GM21619 (cell line): ENCODE measurements around the gene MTR.

Experiments used
- ATAC-seq: cut with Tn5 transposase; IDR thresholded peaks from one replicate; pipeline ENCODE4 v1.9.1; 2021; ENCODE audit not compliant: unreplicated experiment

Gene MTR

DNA sequence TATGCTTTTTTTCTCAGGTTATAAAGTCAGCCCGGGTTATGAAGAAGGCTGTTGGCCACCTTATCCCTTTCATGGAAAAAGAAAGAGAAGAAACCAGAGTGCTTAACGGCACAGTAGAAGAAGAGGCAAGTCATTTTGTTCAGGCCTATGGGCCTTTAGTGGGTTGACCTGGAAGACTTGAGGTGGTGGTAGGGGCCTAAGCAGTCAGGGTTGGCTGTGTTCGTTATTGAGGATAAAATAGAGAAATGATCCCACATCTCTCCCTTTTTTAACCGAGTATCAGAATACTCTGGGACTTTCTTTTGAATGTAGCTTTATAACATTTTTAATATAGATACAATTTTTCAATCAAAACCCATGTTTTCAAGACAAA lies 67.1 kb downstream of the MTR start:
- no peak for ATAC-seq

DNA sequence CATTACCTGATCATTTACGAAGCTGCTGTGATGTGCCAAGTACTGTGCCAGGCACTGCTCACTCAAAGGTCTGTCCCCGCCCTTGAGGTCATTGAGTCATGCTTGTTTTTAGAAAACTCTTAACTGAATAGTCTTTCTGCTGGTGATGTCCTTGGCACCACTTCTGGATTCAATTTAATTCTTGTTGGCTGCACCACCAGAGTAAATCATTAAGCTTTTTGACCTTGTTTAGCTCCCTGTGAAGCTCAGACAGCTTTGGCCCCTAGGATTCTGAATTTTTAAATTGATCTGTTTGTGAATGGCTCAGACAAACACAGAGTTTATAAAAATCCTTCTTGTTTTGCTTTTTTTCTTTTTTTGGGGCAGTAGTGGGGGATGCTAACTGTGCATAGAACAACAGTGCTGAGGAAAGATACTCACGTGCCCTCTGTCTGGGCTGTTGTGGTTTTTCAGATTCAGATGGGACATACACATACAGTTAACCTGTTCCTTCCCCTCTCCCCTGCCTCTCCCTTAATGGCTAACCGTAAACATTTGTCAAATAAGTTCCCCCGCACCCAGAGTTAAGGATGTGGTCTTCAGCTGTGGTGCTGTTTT lies 67.6 kb downstream of the MTR start:
- no peak for ATAC-seq

DNA sequence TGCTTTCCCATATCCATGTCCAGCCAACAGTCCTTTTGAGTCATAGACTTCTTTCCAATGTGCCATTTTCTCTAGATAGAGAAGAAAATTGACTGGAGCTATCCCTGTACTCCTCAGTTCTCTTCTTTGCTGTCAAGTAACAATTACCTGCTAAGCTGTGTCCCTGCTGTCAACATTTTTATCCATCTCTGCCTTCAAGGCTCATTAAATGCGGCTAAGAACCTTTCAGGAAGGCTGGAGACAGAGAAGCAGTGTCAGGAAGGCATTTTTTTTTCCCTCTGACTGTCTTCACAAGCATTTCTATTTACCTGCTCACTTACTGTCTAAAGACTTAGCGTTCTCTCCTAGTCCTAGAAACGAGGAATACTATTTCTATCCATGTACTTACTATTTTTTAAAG lies 69.1 kb downstream of the MTR start:
- no peak for ATAC-seq

DNA sequence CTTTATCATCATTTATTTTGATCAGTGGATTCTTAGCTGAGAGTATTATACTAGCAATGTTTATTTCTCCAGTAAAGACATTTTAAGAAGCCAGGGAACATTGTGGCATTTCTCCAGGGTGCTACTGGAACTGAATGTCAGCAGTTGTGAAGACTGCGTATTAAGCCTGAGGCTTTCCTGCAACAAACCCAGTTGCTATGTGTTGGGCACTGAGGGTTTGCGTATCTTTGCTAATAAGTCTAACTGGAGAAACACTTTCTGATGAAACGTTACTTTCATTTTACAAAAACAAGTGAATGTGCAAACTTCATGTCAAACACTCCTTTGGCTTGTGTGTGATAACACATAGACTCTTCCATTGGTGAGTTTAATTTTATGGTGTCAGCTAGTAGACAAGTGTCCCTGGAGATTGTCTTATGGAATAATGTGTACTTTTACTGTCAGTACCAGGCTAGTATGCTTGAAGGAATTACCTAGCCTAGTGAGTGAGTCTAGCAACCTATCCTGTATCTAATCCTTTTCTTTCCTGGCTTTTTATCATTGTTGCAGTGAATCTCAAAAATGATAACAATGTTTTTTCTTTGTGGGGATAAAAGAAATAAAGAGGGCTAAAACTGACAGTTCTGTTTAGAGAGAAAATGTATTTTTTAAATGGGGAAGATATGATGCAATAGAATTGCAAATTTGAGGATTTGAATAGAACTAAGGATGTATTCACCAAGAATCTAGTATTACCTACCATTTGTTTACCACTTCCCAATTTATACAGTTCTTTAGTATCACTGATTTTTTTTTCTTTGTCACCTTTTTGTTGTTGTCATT lies 70.1 kb downstream of the MTR start:
- no peak for ATAC-seq

DNA sequence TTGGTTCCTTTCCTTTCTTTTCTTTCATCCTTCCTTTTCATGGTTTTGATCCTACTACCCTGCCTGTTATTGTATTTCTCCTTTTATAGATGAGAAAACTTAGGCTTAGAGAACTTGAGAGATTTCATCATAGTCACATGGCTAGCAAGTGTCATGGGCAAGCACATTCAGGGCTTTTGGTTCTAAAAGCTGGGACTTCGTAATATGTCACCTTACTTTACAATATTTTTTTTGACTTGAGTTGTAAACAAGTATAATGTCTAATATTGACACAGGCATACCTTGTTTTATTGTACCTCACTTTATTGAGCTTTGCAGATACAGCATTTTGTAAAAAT lies 70.7 kb downstream of the MTR start:
- ATAC-seq, result no peak

DNA sequence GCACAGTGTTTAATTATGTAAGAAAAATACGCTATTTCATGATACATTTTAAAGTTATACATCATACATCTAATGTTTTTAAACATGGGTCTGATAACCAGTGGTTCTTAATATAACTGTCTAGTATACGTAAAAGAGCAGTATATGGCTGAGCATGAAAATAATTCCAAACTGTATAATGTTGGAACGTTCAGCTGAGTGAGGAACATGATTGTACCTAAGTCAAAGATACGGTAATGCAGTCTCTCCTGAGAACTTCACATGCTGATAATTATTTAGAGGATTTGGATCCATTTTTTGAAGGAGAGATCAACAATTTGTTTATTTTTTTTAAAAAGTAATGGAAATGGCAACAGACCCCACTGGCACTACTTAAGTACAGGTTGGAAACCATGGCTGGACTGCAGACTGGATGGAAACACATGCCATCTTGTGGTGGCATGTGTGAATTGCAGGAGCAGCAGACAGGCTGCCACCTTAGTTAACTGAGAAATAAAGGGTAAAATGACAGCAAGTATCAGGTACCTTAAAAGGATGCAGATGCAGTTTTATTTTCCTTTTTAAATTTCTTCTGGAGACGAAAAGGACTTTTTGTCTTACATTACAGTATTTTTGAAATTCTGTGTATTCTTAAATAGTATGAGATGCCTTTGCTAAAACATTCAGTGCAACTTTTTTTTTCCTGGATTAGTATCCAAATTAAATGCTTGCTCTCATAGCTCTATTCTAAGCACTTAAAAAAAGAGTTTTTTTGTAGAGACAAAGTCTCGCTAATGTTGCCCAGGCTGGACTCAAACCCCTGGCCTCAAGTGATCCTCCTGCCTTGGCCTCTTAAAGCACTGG lies 73.8 kb downstream of the MTR start:
- peak; percentile 68 for ATAC-seq

GRCh38 chr1:236869911-236870310 lies 74.8 kb downstream of the MTR start:
- no peak for ATAC-seq

GRCh38 chr1:236870721-236871120 lies 75.6 kb downstream of the MTR start:
- peak; percentile 38 for ATAC-seq

DNA sequence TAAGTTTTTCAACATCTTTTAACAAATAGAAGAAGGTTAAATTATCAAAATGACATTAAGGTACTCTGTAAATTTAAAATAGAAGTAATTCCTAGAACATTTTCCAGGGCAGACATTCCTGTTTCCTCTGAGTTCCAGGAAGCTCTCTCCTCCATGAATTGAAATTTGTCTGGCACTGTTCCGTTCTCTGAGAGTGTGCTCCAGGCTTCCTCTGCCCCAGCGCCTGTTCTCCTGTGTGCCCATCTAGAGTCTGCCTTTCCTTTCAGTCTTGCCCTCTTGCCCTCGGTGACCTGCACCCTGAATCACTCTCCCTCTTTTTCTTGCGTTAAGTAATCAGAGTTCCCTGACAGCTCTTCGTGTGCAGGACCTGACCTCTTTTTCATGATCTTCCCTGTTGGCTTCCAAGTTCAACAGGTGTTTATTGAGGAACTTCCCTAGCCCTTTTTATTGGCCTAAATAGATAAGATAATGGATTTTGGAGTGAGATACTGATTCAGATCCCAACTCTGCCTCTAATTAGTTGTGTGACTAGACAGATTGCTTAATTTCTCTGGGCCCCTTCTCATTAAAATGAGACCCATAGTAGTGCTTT lies 77.1 kb downstream of the MTR start:
- ATAC-seq, result no peak

- ATAC-seq, result no peak
Observed at GRCh38 chr1:236875975-236876374, 80.9 kb downstream of the MTR start.

- no peak for ATAC-seq
Observed at GRCh38 chr1:236877661-236878060, 82.6 kb downstream of the MTR start.

- no peak for ATAC-seq
Observed at GRCh38 chr1:236880209-236880608, 85.1 kb downstream of the MTR start.

- ATAC-seq, result no peak
Observed at GRCh38 chr1:236882678-236883077, 87.6 kb downstream of the MTR start.

- ATAC-seq, result no peak
Observed at GRCh38 chr1:236886199-236886598, 91.1 kb downstream of the MTR start.

DNA sequence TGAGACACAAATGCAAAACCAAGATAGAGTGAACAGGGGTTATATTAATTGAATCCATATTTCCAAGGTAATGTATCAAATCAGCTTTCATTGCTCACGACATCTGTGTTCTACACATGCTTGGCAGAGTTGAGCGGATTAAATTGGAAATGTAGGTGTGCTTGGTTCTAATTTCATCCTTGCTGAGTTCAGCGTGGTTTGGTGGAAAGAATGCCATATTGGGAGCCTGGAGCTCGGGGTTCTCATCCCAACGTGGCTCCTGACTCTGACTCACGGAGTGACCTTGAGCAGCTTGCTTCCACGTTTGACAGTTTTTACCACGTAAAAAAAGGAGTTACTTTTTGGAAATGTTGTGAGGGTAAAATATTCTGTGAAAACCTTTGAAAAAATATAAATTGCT lies 92.0 kb downstream of the MTR start:
- no peak for ATAC-seq

- no peak for ATAC-seq
Observed at GRCh38 chr1:236888126-236888525, 93.0 kb downstream of the MTR start.

DNA sequence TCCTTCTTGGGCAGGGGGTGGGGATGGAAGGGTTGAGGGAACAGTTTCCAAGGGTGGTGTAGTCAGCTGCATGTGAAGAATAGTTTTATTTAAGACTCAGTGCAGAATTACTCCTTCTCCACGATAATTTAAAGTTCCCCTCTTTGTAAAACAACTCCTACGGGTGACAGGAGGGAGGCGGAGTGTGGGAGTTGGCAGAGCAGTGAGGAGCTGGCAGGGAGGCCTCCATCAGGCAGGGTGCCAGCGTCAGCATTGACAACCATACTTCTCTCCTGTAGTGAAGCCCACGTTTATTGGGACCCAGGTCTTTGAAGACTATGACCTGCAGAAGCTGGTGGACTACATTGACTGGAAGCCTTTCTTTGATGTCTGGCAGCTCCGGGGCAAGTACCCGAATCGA lies 93.8 kb downstream of the MTR start:
- no peak for ATAC-seq

- ATAC-seq, result no peak
Observed at GRCh38 chr1:236890152-236891056, 95.3 kb downstream of the MTR start.

DNA sequence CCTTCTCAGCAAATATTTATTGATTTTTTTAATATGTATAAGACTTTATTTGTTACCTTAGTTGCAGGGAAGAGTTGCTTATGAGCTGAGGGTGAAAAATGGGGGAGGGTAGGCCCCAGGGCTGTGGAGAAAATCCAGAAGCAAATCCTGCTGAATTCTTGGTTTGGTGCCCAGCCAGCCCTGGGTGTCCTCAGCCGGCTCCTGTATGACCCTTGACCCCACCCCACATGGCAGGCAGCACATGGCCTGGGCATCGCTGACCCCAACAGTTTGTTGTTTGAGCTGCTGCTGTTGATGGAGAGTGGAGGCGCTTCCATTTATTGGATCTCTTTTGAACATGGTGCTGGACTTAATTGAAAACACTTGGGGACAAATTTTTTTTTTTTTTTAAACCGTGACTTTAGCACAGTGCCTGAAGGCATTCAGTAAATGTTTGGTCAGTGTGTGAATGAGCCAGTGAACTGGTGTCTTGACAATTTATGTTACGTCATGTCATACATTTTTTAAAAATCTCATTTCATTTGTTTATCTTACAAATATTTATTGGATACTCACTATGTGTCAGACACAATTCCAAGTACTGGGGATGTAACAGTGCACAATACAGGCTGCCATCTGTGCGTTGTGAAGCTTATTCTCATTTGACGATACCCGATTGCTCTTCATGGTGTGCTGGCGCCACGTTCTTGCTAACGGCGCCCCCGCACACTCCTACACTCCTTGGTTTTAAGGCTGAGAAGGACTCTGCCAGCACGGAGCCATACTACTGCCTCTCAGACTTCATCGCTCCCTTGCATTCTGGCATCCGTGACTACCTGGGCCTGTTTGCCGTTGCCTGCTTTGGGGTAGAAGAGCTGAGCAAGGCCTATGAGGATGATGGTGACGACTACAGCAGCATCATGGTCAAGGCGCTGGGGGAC lies 98.8 kb downstream of the MTR start:
- no peak for ATAC-seq
